Measurements from ENCODE around the gene DGKD.

The DGKD gene

GRCh38 chr2:233447506-233448219 is 93.4 kb downstream of the DGKD start (continued):
- TF ChIP-seq, protein P1, sequence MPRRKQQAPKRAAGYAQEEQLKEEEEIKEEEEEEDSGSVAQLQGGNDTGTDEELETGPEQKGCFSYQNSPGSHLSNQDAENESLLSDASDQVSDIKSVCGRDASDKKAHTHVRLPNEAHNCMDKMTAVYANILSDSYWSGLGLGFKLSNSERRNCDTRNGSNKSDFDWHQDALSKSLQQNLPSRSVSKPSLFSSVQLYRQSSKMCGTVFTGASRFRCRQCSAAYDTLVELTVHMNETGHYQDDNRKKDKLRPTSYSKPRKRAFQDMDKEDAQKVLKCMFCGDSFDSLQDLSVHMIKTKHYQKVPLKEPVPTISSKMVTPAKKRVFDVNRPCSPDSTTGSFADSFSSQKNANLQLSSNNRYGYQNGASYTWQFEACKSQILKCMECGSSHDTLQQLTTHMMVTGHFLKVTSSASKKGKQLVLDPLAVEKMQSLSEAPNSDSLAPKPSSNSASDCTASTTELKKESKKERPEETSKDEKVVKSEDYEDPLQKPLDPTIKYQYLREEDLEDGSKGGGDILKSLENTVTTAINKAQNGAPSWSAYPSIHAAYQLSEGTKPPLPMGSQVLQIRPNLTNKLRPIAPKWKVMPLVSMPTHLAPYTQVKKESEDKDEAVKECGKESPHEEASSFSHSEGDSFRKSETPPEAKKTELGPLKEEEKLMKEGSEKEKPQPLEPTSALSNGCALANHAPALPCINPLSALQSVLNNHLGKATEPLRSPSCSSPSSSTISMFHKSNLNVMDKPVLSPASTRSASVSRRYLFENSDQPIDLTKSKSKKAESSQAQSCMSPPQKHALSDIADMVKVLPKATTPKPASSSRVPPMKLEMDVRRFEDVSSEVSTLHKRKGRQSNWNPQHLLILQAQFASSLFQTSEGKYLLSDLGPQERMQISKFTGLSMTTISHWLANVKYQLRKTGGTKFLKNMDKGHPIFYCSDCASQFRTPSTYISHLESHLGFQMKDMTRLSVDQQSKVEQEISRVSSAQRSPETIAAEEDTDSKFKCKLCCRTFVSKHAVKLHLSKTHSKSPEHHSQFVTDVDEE (CRISPR knock-in tag; IDR thresholded peaks at IDR 0.05) = no peak

DNA sequence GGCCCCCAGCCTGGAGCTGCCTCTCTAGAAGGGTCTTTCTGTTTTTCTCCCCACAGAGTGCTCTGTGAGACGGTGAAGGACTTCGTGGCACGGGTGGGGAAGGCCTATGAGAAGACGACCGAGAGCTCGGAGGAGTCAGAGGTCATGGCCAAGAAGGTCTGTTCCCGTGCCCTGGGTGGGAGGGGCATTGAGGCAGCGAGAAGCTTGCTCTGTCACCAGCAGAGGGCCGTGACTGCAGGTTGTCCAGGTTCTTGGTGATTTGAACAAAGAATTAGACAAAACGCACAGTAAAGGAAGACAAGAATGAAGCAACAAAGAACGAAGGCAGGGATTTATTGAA is 93.9 kb downstream of the DGKD start:
- TF ChIP-seq RARB (CRISPR knock-in tag; IDR thresholded peaks at IDR 0.05) (no peak), POU6F1 (CRISPR knock-in tag; IDR thresholded peaks at IDR 0.05; ENCODE audit: borderline replicate concordance, low read depth) (no peak), ZNF70 (CRISPR knock-in tag; IDR thresholded peaks at IDR 0.05) (no peak), ZNF565 (CRISPR knock-in tag; conservative IDR thresholded peaks at IDR 0.05; ENCODE audit: low read depth) (no peak), ZNF8 (CRISPR knock-in tag; IDR thresholded peaks at IDR 0.05) (no peak), GLIS3 (CRISPR knock-in tag; IDR thresholded peaks at IDR 0.05) (no peak), ZC3H10 (CRISPR knock-in tag; IDR thresholded peaks at IDR 0.05) (no peak), SNAI2 (CRISPR knock-in tag; IDR thresholded peaks at IDR 0.05) (no peak)
- TF ChIP-seq, protein P1 (CRISPR knock-in tag; IDR thresholded peaks at IDR 0.05) = no peak
- no peak for ATAC-seq

GRCh38 chr2:233448575-233448974 is 94.3 kb downstream of the DGKD start:
- no peak for ATAC-seq
- no peak for TF ChIP-seq ZNF565 (CRISPR knock-in tag; conservative IDR thresholded peaks at IDR 0.05; ENCODE audit: low read depth)

DNA sequence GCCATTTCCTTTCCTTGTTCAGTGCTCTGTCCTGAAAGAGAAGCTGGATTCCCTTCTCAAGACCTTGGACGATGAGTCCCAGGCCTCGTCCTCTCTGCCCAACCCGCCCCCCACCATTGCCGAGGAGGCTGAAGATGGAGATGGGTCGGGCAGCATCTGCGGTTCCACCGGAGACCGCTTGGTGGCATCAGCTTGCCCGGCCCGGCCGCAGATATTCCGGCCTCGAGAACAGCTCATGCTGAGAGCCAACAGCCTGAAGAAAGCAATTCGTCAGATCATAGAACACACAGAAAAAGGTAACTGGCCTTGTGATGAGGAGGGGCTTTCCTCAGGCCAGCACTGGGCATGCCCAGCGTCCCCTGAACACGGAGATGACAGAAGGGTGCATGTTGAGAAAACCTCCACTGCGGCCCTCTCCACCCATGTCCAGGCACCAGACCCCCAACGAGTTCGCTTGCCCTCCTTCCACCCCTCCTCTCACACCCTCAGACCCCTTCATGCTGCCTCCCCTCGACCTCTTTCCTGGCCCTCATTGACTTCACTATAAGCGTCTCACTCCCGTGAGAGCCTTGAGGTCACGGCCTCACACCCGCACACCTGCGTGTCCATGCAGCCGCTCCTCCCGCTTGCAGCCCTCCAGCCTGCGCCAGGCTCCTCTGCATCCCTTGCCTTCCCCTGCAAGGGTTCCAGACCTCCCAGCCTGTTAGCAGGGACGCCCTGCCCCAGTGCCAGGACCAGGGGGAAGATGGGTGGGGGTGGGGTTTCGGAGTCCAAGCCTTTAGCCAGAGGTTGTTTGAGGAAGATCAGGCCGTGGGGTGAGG is 95.0 kb downstream of the DGKD start:
- ATAC-seq = no peak; the same call in 2 of the 3 replicates
- TF ChIP-seq ZNF565 (CRISPR knock-in tag; conservative IDR thresholded peaks at IDR 0.05; ENCODE audit: low read depth) (no peak), ESRRG (CRISPR knock-in tag; IDR thresholded peaks at IDR 0.05) (no peak), RARB (CRISPR knock-in tag; IDR thresholded peaks at IDR 0.05) (no peak), TCF4 (CRISPR knock-in tag; IDR thresholded peaks at IDR 0.05; ENCODE audit: borderline replicate concordance) (no peak), POU6F1 (CRISPR knock-in tag; IDR thresholded peaks at IDR 0.05; ENCODE audit: borderline replicate concordance, low read depth) (no peak), ZFP30 (CRISPR knock-in tag; IDR thresholded peaks at IDR 0.05) (no peak), CSDC2 (CRISPR knock-in tag; IDR thresholded peaks at IDR 0.05) (no peak), ARNTL (CRISPR knock-in tag; IDR thresholded peaks at IDR 0.05; ENCODE audit: borderline replicate concordance, low read depth) (no peak), OSR1 (CRISPR knock-in tag; IDR thresholded peaks at IDR 0.05) (no peak), SNAI2 (CRISPR knock-in tag; IDR thresholded peaks at IDR 0.05) (no peak), GLIS3 (CRISPR knock-in tag; IDR thresholded peaks at IDR 0.05) (no peak), PPARA (CRISPR knock-in tag; IDR thresholded peaks at IDR 0.05; ENCODE audit: borderline replicate concordance) (no peak)
- TF ChIP-seq, protein P2, sequence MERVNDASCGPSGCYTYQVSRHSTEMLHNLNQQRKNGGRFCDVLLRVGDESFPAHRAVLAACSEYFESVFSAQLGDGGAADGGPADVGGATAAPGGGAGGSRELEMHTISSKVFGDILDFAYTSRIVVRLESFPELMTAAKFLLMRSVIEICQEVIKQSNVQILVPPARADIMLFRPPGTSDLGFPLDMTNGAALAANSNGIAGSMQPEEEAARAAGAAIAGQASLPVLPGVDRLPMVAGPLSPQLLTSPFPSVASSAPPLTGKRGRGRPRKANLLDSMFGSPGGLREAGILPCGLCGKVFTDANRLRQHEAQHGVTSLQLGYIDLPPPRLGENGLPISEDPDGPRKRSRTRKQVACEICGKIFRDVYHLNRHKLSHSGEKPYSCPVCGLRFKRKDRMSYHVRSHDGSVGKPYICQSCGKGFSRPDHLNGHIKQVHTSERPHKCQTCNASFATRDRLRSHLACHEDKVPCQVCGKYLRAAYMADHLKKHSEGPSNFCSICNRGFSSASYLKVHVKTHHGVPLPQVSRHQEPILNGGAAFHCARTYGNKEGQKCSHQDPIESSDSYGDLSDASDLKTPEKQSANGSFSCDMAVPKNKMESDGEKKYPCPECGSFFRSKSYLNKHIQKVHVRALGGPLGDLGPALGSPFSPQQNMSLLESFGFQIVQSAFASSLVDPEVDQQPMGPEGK (CRISPR knock-in tag; IDR thresholded peaks at IDR 0.05; ENCODE audit: borderline replicate concordance) = no peak
- TF ChIP-seq, protein P3, sequence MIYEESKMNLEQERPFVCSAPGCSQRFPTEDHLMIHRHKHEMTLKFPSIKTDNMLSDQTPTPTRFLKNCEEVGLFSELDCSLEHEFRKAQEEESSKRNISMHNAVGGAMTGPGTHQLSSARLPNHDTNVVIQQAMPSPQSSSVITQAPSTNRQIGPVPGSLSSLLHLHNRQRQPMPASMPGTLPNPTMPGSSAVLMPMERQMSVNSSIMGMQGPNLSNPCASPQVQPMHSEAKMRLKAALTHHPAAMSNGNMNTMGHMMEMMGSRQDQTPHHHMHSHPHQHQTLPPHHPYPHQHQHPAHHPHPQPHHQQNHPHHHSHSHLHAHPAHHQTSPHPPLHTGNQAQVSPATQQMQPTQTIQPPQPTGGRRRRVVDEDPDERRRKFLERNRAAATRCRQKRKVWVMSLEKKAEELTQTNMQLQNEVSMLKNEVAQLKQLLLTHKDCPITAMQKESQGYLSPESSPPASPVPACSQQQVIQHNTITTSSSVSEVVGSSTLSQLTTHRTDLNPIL (CRISPR knock-in tag; IDR thresholded peaks at IDR 0.05; ENCODE audit: low read depth) = no peak
- TF ChIP-seq, protein P1 (CRISPR knock-in tag; IDR thresholded peaks at IDR 0.05) = no peak

All from SK-N-SH treated with all-trans-retinoic acid at 6 μM for 48 hours (cell line).